CD4-positive, alpha-beta T cell treated with Interleukin-4 for 4 hours (primary cell): ENCODE data around the gene TCAP.
A peak's percentile ranks its signal among the peaks of the same experiment; 100 is the strongest.

Experiments used
- DNase-seq: peaks from one replicate; pipeline ENCODE4 v3.0.0-alpha.2; 2020

Gene TCAP

GRCh38 chr17:39667945-39668924, 3.1 kb downstream of the TCAP start, which contains the start of gene PNMT:
PNMT (plus strand) TSS chr17:39668453; CDS start chr17:39668476, 23 bp downstream.
- DNase-seq = peak; percentile 51

- DNase-seq = no peak
Observed at GRCh38 chr17:39669897-39670735, 5.0 kb downstream of the TCAP start.

- no peak for DNase-seq
Observed at GRCh38 chr17:39670746-39671145, 5.6 kb downstream of the TCAP start.

- no peak for DNase-seq
Observed at GRCh38 chr17:39671651-39672521, 6.7 kb downstream of the TCAP start.

GRCh38 chr17:39672522-39673334, 7.6 kb downstream of the TCAP start:
- DNase-seq = no peak

GRCh38 chr17:39673335-39674081, 8.4 kb downstream of the TCAP start:
- no peak for DNase-seq

- DNase-seq = no peak
Observed at GRCh38 chr17:39674179-39674578, 9.0 kb downstream of the TCAP start.

- no peak for DNase-seq
Observed at GRCh38 chr17:39674702-39675389, 9.7 kb downstream of the TCAP start.

GRCh38 chr17:39675390-39676082, 10.4 kb downstream of the TCAP start:
- no peak for DNase-seq

- peak; percentile 62 for DNase-seq
Observed at GRCh38 chr17:39676198-39676819, 11.2 kb downstream of the TCAP start.

GRCh38 chr17:39677072-39677471, 11.9 kb downstream of the TCAP start:
- DNase-seq = no peak

GRCh38 chr17:39677542-39678339, 12.6 kb downstream of the TCAP start:
- DNase-seq = no peak

- DNase-seq = no peak
Observed at GRCh38 chr17:39678340-39679116, 13.4 kb downstream of the TCAP start.

GRCh38 chr17:39679521-39680192, 14.5 kb downstream of the TCAP start:
- DNase-seq = peak; percentile 49

- DNase-seq = no peak
Observed at GRCh38 chr17:39683295-39683939, 18.3 kb downstream of the TCAP start.
